Peyer's patch (tissue), 4 donors: Measurements from ENCODE around the gene MUC21.

Source experiments
- POLR2A ChIP-seq, 2 donors: fragments of 450-650 bp; IDR thresholded peaks; one replicate each; pipeline ENCODE4 v1.5.1; 2017; ENCODE audit warnings: antibody characterized with exemption in 2 of 2, mild to moderate bottlenecking in 2 of 2, moderate library complexity in 2 of 2
- TF ChIP-seq, protein P1 (sequence below), 6 experiments: fragments of 450-650 bp in 4 of 6; fragments of 200-600 bp in 2 of 6; sonication (generic) in 1 of 6; IDR thresholded peaks; one replicate each; pipeline ENCODE4 v1.5.1; 2017 to 2019; ENCODE audit warnings: antibody characterized with exemption in 6 of 6, mild to moderate bottlenecking in 3 of 6, moderate library complexity in 1 of 6

DNA sequence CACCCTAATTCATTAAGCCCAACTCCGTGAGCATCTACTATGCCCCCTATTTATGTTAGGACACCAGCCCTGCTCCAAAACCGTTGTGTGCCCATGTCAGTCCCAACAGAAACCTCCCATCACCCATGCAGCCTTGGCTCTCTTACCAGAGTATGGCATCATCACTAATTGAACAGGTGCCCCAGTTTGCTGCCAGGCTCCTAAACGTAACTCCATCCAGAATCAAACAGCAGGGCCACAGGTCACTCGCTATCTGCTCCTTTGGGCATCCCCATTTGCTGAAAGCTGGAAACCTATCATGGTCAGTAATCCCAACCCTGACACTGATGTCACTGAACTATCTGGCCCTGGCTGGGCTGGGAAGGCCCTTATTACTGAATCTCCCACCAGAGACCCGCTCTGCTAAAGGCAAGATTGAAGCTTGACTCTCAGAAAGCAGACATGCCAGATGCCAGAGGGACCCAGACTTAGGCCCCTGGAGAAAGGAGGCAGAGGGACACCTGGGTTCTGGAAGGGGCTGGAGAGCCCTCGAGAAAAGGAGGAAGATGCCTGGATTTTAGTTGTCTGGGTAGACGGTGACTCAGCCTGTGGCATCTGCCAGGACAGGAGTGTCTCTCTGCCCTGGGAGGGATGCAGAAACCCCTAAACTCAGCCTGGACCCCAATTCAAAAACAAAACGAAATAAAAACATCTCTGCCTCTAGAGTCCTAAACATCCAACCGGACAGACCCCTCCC, 28.7 kb upstream of the MUC21 start:
- TF ChIP-seq, protein P1, sequence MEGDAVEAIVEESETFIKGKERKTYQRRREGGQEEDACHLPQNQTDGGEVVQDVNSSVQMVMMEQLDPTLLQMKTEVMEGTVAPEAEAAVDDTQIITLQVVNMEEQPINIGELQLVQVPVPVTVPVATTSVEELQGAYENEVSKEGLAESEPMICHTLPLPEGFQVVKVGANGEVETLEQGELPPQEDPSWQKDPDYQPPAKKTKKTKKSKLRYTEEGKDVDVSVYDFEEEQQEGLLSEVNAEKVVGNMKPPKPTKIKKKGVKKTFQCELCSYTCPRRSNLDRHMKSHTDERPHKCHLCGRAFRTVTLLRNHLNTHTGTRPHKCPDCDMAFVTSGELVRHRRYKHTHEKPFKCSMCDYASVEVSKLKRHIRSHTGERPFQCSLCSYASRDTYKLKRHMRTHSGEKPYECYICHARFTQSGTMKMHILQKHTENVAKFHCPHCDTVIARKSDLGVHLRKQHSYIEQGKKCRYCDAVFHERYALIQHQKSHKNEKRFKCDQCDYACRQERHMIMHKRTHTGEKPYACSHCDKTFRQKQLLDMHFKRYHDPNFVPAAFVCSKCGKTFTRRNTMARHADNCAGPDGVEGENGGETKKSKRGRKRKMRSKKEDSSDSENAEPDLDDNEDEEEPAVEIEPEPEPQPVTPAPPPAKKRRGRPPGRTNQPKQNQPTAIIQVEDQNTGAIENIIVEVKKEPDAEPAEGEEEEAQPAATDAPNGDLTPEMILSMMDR (IDR thresholded peaks at IDR 0.05): no peak
- no peak for TF ChIP-seq POLR2A (IDR thresholded peaks at IDR 0.05)
